GM23338 (cell line): ENCODE data around the gene ELN. TPM values are rescaled to one million over a fixed set of nuclear protein-coding genes. Genes with fewer than 3 reads are reported as not detected.

Experiments
- ATAC-seq: fragments of 200-7000 bp; cut with Tn5 transposase; 3 replicates; pipeline ENCODE4 v1.9.1; 2020
- DNase-seq: peaks from one replicate; pipeline ENCODE4 v3.0.0-alpha.2; 2015; ENCODE audit warnings: low spot score
- H2AFZ ChIP-seq: fragments of 200-600 bp; sonication (generic); 2 replicates; pipeline ENCODE4 v1.8.0; 2016; ENCODE audit warnings: antibody characterized with exemption, mild to moderate bottlenecking, moderate library complexity
- H3F3A ChIP-seq: fragments of 200-600 bp; sonication (generic); replicated peaks from 2 replicates; pipeline ENCODE4 v1.8.0; 2017; ENCODE audit warnings: antibody characterized with exemption, mixed run types, low read depth
- H3K27ac ChIP-seq: fragments of 200-600 bp; sonication (generic); 2 replicates; pipeline ENCODE4 v1.6.1; 2016; ENCODE audit warnings: low read depth
- H3K27me3 ChIP-seq: fragments of 200-600 bp; sonication (generic); 2 replicates; pipeline ENCODE4 v1.8.0; 2016; ENCODE audit warnings: mild to moderate bottlenecking, mixed run types, moderate library complexity; ENCODE audit not compliant: insufficient read depth
- H3K36me3 ChIP-seq: fragments of 200-600 bp; sonication (generic); 2 replicates; pipeline ENCODE4 v1.8.0; 2016; ENCODE audit warnings: mild to moderate bottlenecking; ENCODE audit not compliant: insufficient read depth
- H3K4me1 ChIP-seq: fragments of 200-600 bp; sonication (generic); 2 replicates; pipeline ENCODE4 v1.8.0; 2016; ENCODE audit warnings: mild to moderate bottlenecking, moderate library complexity; ENCODE audit not compliant: insufficient read depth
- H3K4me2 ChIP-seq: fragments of 200-600 bp; sonication (generic); 2 replicates; pipeline ENCODE4 v1.7.1; 2017; ENCODE audit warnings: mixed run types
- H3K4me3 ChIP-seq: fragments of 200-600 bp; sonication (generic); 2 replicates; pipeline ENCODE4 v1.6.1; 2016; ENCODE audit warnings: mixed run types
- H3K79me2 ChIP-seq: fragments of 200-600 bp; sonication (generic); replicated peaks from 2 replicates; pipeline ENCODE4 v1.8.0; 2017; ENCODE audit warnings: mild to moderate bottlenecking; ENCODE audit not compliant: insufficient read depth
- H3K9me2 ChIP-seq: fragments of 200-600 bp; sonication (generic); 2 replicates; pipeline ENCODE4 v1.8.0; 2017; ENCODE audit not compliant: insufficient read depth
- H4K20me1 ChIP-seq: fragments of 200-600 bp; sonication (generic); replicated peaks from 2 replicates; pipeline ENCODE4 v1.8.0; 2017; ENCODE audit warnings: mild to moderate bottlenecking; ENCODE audit not compliant: insufficient read depth
- H3K27ac Mint-ChIP-seq: 2 replicates; pipeline ENCODE4 v1.8.0; 2020; ENCODE audit warnings: inconsistent platforms, mild to moderate bottlenecking, moderate library complexity, mixed read lengths
- H3K27me3 Mint-ChIP-seq: 3 replicates; pipeline ENCODE4 v1.8.0; 2022; ENCODE audit warnings: low read depth, mild to moderate bottlenecking, moderate library complexity, mixed read lengths, inconsistent platforms; ENCODE audit not compliant: insufficient read depth, poor library complexity
- H3K36me3 Mint-ChIP-seq: 3 replicates; pipeline ENCODE4 v1.8.0; 2021; ENCODE audit warnings: low read depth, mild to moderate bottlenecking, inconsistent platforms, moderate library complexity, mixed read lengths
- H3K4me1 Mint-ChIP-seq: 3 replicates; pipeline ENCODE4 v1.8.0; 2020; ENCODE audit warnings: mild to moderate bottlenecking, inconsistent platforms, mixed read lengths
- H3K4me3 Mint-ChIP-seq: 3 replicates; pipeline ENCODE4 v1.8.0; 2021; ENCODE audit warnings: moderate library complexity, mild to moderate bottlenecking, inconsistent platforms, mixed read lengths
- H3K9me3 Mint-ChIP-seq: 3 replicates; pipeline ENCODE4 v1.8.0; 2020; ENCODE audit warnings: moderate library complexity, mild to moderate bottlenecking, inconsistent platforms, mixed read lengths
- CREB1 ChIP-seq: fragments of 250-450 bp; sonication (Bioruptor Pico); IDR thresholded peaks from 2 replicates; pipeline ENCODE4 v1.5.0; 2020; ENCODE audit warnings: low read depth, mild to moderate bottlenecking, moderate library complexity
- CTCF ChIP-seq, 2 experiments: fragments of 200-600 bp in 1 of 2; sonication (generic) in 1 of 2; conservative IDR thresholded peaks; 2 replicates each; pipeline versions ENCODE4 v1.5.1 to v1.6.1; 2016 to 2017; ENCODE audit warnings: antibody characterized with exemption in 2 of 2, low read depth in 2 of 2, mild to moderate bottlenecking in 2 of 2, moderate library complexity in 1 of 2
- EZH2 ChIP-seq: fragments of 200-600 bp; sonication (generic); IDR thresholded peaks from one replicate; pipeline ENCODE4 v1.8.0; 2017; ENCODE audit warnings: antibody characterized with exemption, mild to moderate bottlenecking, low read depth; ENCODE audit not compliant: unreplicated experiment
- EZH2phosphoT487 ChIP-seq: fragments of 200-600 bp; sonication (generic); IDR thresholded peaks from one replicate; pipeline ENCODE4 v1.8.1; 2018; ENCODE audit warnings: antibody characterized with exemption; ENCODE audit not compliant: unreplicated experiment
- JUNB ChIP-seq: IDR thresholded peaks from one replicate; pipeline ENCODE4 v1.6.1; 2016; ENCODE audit warnings: antibody characterized with exemption; ENCODE audit not compliant: unreplicated experiment
- NANOG ChIP-seq: IDR thresholded peaks from 2 replicates; pipeline ENCODE4 v1.6.1; 2016; ENCODE audit warnings: antibody characterized with exemption, borderline replicate concordance
- POLR2AphosphoS5 ChIP-seq: IDR thresholded peaks from 2 replicates; pipeline ENCODE4 v1.6.1; 2016; ENCODE audit warnings: antibody characterized with exemption, low read depth
- REST ChIP-seq: IDR thresholded peaks from one replicate; pipeline ENCODE4 v1.6.1; 2018; ENCODE audit warnings: antibody characterized with exemption; ENCODE audit not compliant: unreplicated experiment
- ZNF331 ChIP-seq: fragments of 250-450 bp; sonication (Bioruptor Pico); IDR thresholded peaks from 2 replicates; pipeline ENCODE4 v1.5.0; 2020; ENCODE audit warnings: low read depth, mild to moderate bottlenecking, moderate library complexity
- polyA plus RNA-seq: library from polyadenylated mRNA; unstranded; fragments of >200 nt; fragmentation: Nextera tagmentation; extraction: Ambion mirVana; gene quantifications from 2 replicates; pipeline ENCODE4 v1.2.1, GENCODE V29; 2016
- total RNA-seq: library from RNA; depleted of rRNA; stranded (reverse); fragments of >200 nt; shearing (Covaris generic); gene quantifications from 2 replicates; pipeline ENCODE4 v1.2.3, GENCODE V29; 2014
- TF ChIP-seq, protein P1 (sequence below): fragments of 250-450 bp; sonication (Bioruptor Pico); IDR thresholded peaks from 2 replicates; pipeline ENCODE4 v1.5.0; 2020; ENCODE audit warnings: mild to moderate bottlenecking, moderate library complexity

Gene ELN
- total and polyA plus RNA-seq, 2 experiments from 2014 or later, result 1.1 to 5.6 TPM

DNA sequence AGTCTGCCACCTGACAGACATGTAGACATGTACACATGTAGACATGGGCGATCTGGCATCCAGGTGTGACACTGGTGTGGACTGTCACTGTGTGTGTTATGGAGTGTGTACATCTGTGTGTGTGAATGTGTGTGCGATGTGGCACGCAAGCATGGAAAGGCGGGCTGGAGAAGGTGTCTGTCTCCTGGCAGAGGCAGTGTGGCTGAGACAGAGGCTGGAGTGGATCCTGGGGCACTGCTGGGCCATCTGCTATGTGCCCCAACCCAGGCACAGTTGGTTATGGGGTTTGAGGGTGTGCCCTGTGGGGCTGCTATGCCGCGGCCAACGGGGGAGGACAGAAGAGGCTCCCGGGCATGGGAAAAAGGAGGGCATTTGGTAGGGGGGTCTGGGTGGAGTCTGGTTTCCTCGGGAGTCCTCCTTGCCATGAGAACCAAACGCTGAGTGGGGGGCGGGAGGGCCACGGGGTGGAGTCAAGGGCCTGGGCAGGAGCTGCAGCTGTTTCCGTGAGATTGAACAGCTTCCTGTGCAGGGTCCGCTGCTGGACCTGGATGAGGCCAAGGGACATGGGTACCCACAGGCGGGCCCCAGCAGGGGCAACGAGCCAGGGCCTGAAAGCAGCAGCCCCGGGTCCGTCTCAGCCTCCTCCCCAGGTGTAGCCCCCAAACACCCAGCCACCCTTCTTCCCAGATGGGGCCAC lies 1.3 kb downstream of the ELN start:
- H3K9me2 ChIP-seq, result no peaks in the 10 kb centered on the region
- H3K36me3 ChIP-seq, result no peaks in the 10 kb centered on the region
- DNase-seq (no peak), ATAC-seq (no peak)
- no peak overlapping the region for H3K4me2 ChIP-seq
- Mint-ChIP-seq H3K9me3 (no peaks in the 10 kb centered on the region), H3K36me3 (no peaks in the 10 kb centered on the region), H3K4me1 (peaks cover 43% of the 10 kb centered on the region), H3K4me3 (no peak overlapping the region), H3K27me3 (peaks cover 12% of the 10 kb centered on the region), H3K27ac (no peak overlapping the region)
- no peaks in the 10 kb centered on the region for H3K27me3 ChIP-seq
- H3K27ac ChIP-seq, result no peak overlapping the region
- peak overlapping the region; percentile 83; the same call in 1 of the 2 replicates for H2AFZ ChIP-seq
- H3K79me2 ChIP-seq, result no peaks in the 10 kb centered on the region
- peaks cover 20% of the 10 kb centered on the region; the same call in 1 of the 2 replicates for H3K4me1 ChIP-seq
- H3K4me3 ChIP-seq, result no peak overlapping the region
- no peaks in the 10 kb centered on the region for H3F3A ChIP-seq
- TF ChIP-seq EZH2phosphoT487 (no peak), ZNF331 (no peak), REST (no peak), NANOG (no peak), POLR2AphosphoS5 (no peak), JUNB (no peak), CTCF (conservative IDR thresholded peaks at IDR 0.05; ENCODE audit: low read depth in 2 of 2) (no peak)
- no peaks in the 10 kb centered on the region for H4K20me1 ChIP-seq

DNA sequence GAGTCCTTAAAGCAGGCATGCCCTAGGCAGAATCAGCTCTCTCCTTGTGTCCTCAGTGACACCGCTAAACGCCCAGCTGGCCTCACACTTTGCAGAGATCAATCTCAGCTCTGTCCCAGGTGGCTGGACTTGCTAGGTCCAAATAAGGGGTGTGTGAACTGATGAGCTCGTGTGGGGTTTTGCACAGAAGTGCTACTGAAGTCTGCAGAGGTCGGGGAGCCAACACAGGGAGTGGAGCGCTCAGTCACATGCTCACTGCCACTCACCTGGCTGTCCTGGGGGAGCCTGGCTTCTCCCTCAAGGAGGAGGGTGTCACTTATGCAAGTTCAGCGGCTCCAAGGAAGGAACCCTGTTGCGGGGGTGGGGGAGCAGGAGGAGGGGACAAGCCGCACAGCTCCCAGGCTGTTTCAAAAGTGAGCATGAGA lies 2.0 kb downstream of the ELN start:
- H3K4me3 Mint-ChIP-seq, result peak overlapping the region; percentile 2; the same call in 1 of the 3 replicates
- peaks cover 20% of the 10 kb centered on the region; the same call in 1 of the 2 replicates for H3K4me1 ChIP-seq
- peaks cover 43% of the 10 kb centered on the region for H3K4me1 Mint-ChIP-seq
- H3K27me3 ChIP-seq, result no peaks in the 10 kb centered on the region
- no peaks in the 10 kb centered on the region for H3K9me2 ChIP-seq
- H3K36me3 ChIP-seq, result no peaks in the 10 kb centered on the region
- H3K27ac ChIP-seq, result no peak overlapping the region
- H3K27ac Mint-ChIP-seq, result no peak overlapping the region
- H3F3A ChIP-seq, result no peaks in the 10 kb centered on the region
- H3K9me3 Mint-ChIP-seq, result no peaks in the 10 kb centered on the region
- H2AFZ ChIP-seq, result peak overlapping the region; percentile 83
- no peaks in the 10 kb centered on the region for H4K20me1 ChIP-seq
- DNase-seq (peak; percentile 27), ATAC-seq (no peak)
- H3K4me2 ChIP-seq, result no peak overlapping the region
- H3K36me3 Mint-ChIP-seq, result no peaks in the 10 kb centered on the region
- peaks cover 16% of the 10 kb centered on the region for H3K27me3 Mint-ChIP-seq
- no peaks in the 10 kb centered on the region for H3K79me2 ChIP-seq
- H3K4me3 ChIP-seq, result no peak overlapping the region
- no peak for TF ChIP-seq CREB1 (CRISPR knock-in tag)
- TF ChIP-seq NANOG, result no peak
- TF ChIP-seq EZH2, result no peak
- TF ChIP-seq, protein P1, sequence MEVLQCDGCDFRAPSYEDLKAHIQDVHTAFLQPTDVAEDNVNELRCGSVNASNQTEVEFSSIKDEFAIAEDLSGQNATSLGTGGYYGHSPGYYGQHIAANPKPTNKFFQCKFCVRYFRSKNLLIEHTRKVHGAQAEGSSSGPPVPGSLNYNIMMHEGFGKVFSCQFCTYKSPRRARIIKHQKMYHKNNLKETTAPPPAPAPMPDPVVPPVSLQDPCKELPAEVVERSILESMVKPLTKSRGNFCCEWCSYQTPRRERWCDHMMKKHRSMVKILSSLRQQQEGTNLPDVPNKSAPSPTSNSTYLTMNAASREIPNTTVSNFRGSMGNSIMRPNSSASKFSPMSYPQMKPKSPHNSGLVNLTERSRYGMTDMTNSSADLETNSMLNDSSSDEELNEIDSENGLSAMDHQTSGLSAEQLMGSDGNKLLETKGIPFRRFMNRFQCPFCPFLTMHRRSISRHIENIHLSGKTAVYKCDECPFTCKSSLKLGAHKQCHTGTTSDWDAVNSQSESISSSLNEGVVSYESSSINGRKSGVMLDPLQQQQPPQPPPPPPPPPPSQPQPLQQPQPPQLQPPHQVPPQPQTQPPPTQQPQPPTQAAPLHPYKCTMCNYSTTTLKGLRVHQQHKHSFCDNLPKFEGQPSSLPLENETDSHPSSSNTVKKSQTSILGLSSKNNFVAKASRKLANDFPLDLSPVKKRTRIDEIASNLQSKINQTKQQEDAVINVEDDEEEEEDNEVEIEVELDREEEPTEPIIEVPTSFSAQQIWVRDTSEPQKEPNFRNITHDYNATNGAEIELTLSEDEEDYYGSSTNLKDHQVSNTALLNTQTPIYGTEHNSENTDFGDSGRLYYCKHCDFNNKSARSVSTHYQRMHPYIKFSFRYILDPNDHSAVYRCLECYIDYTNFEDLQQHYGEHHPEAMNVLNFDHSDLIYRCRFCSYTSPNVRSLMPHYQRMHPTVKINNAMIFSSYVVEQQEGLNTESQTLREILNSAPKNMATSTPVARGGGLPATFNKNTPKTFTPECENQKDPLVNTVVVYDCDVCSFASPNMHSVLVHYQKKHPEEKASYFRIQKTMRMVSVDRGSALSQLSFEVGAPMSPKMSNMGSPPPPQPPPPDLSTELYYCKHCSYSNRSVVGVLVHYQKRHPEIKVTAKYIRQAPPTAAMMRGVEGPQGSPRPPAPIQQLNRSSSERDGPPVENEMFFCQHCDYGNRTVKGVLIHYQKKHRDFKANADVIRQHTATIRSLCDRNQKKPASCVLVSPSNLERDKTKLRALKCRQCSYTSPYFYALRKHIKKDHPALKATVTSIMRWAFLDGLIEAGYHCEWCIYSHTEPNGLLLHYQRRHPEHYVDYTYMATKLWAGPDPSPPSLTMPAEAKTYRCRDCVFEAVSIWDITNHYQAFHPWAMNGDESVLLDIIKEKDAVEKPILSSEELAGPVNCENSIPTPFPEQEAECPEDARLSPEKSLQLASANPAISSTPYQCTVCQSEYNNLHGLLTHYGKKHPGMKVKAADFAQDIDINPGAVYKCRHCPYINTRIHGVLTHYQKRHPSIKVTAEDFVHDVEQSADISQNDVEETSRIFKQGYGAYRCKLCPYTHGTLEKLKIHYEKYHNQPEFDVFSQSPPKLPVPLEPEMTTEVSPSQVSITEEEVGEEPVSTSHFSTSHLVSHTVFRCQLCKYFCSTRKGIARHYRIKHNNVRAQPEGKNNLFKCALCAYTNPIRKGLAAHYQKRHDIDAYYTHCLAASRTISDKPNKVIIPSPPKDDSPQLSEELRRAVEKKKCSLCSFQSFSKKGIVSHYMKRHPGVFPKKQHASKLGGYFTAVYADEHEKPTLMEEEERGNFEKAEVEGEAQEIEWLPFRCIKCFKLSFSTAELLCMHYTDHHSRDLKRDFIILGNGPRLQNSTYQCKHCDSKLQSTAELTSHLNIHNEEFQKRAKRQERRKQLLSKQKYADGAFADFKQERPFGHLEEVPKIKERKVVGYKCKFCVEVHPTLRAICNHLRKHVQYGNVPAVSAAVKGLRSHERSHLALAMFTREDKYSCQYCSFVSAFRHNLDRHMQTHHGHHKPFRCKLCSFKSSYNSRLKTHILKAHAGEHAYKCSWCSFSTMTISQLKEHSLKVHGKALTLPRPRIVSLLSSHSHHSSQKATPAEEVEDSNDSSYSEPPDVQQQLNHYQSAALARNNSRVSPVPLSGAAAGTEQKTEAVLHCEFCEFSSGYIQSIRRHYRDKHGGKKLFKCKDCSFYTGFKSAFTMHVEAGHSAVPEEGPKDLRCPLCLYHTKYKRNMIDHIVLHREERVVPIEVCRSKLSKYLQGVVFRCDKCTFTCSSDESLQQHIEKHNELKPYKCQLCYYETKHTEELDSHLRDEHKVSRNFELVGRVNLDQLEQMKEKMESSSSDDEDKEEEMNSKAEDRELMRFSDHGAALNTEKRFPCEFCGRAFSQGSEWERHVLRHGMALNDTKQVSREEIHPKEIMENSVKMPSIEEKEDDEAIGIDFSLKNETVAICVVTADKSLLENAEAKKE (CRISPR knock-in tag), result no peak
